Kidney capillary endothelial cell (primary cell): ENCODE data around the gene GEN1.

Source experiments
- DNase-seq: peaks from one replicate; pipeline ENCODE4 v3.0.0-alpha.2; 2018; ENCODE audit warnings: low spot score

The GEN1 gene

GRCh38 chr2:17753803-17754663, at the start of gene GEN1, which contains the start of gene SMC6:
GEN1 (plus strand) TSS chr2:17754138; CDS start chr2:17759944, 5,806 bp downstream.
SMC6 (minus strand) TSS chr2:17753810; CDS start chr2:17745946, 7,864 bp downstream.
- DNase-seq, result peak; percentile 92

GRCh38 chr2:17706845-17707244, 47.1 kb upstream of the GEN1 start:
- DNase-seq, result no peak

GRCh38 chr2:17708501-17708900, 45.4 kb upstream of the GEN1 start:
- DNase-seq, result no peak

- DNase-seq, result no peak
Measured at GRCh38 chr2:17709897-17710296, 44.0 kb upstream of the GEN1 start.

- DNase-seq, result no peak
Measured at GRCh38 chr2:17710547-17711248, 43.2 kb upstream of the GEN1 start.

GRCh38 chr2:17713291-17713690, 40.6 kb upstream of the GEN1 start:
- peak; percentile 33 for DNase-seq

GRCh38 chr2:17717666-17718065, 36.3 kb upstream of the GEN1 start:
- DNase-seq, result no peak

GRCh38 chr2:17718689-17719088, 35.2 kb upstream of the GEN1 start:
- no peak for DNase-seq

- peak; percentile 34 for DNase-seq
Measured at GRCh38 chr2:17719562-17720371, 34.2 kb upstream of the GEN1 start.

- no peak for DNase-seq
Measured at GRCh38 chr2:17728210-17728609, 25.7 kb upstream of the GEN1 start.

- DNase-seq, result no peak
Measured at GRCh38 chr2:17729880-17730279, 24.1 kb upstream of the GEN1 start.

GRCh38 chr2:17733599-17733998, 20.3 kb upstream of the GEN1 start:
- no peak for DNase-seq

- no peak for DNase-seq
Measured at GRCh38 chr2:17735864-17736263, 18.1 kb upstream of the GEN1 start.

GRCh38 chr2:17736989-17737388, 16.9 kb upstream of the GEN1 start:
- peak; percentile 80 for DNase-seq

- DNase-seq, result no peak
Measured at GRCh38 chr2:17740203-17740602, 13.7 kb upstream of the GEN1 start.

GRCh38 chr2:17747684-17748452, 6.1 kb upstream of the GEN1 start:
- no peak for DNase-seq

GRCh38 chr2:17748745-17749144, 5.2 kb upstream of the GEN1 start:
- DNase-seq, result no peak

- DNase-seq, result no peak
Measured at GRCh38 chr2:17749753-17750438, 4.0 kb upstream of the GEN1 start.

GRCh38 chr2:17752246-17752645, 1.7 kb upstream of the GEN1 start:
- DNase-seq, result no peak

- DNase-seq, result peak; percentile 25
Measured at GRCh38 chr2:17752892-17753802, 791 bp upstream of the GEN1 start.
